ENCODE results near the gene DNAJC8.

- TF ChIP-seq CTCF (conservative IDR thresholded peaks at IDR 0.05), result no peak
- TF ChIP-seq EZH2 (IDR thresholded peaks at IDR 0.05; ENCODE audit: low read depth), result no peak
Observed at GRCh38 chr1:28190996-28191645, 41.7 kb downstream of the DNAJC8 start.
